GM19395 (cell line): Measurements from ENCODE around the gene TIGAR.
A peak's percentile ranks its signal among the peaks of the same experiment; 100 is the strongest.

Experiments
- ATAC-seq: cut with Tn5 transposase; IDR thresholded peaks from one replicate; pipeline ENCODE4 v1.9.1; 2021; ENCODE audit warnings: mild to moderate bottlenecking, moderate library complexity; ENCODE audit not compliant: unreplicated experiment

TIGAR gene

DNA sequence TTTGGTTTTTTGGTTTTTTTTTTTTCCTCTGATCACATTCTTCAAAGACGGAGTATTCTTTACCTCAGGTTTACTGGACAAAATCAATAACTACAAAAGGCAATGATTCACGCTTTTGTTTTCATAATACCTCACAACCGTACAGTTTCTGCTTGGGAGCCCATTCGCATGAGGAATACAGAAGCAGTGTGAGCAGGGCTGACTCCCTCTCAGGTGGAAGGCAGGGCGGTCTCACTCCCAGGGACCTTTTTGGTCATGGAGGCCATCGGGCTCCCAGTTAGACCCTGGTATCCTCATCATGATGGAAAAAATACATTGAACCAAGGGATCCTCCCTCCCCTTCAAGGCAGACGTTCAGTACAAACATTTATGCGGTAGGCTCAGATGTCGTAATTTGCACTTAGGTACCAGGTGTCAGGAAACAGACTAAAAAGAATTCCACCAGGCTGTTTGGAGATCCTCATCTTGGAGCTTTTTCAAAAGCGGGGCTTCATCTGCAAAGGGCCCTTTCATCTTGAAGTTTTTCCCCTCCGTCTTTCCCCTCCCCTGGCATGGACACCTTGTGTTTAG lies 19.0 kb upstream of the TIGAR start:
- ATAC-seq: no peak

DNA sequence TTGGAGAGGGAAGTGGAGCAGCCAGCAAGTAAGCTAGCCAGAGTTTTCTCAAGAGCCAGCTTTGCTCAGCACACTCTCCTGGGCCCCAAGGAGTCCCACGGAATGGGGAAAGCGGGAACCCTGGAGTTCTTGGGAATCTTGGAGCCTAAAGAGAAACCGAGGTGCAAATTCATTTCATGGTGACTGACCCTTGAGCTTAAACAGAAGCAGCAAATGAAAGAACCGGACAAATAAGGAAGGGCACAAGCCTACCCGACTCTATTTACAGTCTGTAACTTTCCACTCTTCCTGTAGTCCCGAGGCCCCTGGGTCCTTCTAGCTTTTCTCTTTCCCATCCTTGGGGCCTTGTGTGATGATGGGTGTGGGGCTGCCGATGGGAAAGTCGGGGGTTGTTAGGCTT lies 18.1 kb upstream of the TIGAR start:
- no peak for ATAC-seq

DNA sequence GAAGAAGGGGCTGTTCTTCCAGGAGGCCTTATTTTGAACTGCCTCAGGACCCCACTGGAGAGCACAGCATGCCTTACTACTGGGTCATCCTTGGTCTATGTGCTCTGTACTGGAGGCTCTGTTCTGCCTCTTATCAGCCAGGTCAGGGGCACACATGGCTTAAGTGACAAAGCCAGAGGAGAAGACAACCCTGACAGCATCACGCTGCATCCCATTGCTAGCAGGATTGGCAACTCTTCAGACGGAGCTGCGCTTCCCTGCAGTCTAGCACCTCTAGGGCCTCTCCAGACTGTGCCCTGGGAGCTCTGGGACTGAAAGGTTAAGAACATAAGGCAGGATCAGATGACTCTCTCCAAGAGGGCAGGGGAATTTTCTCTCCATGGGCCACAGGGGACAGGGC lies 17.3 kb upstream of the TIGAR start:
- no peak for ATAC-seq

DNA sequence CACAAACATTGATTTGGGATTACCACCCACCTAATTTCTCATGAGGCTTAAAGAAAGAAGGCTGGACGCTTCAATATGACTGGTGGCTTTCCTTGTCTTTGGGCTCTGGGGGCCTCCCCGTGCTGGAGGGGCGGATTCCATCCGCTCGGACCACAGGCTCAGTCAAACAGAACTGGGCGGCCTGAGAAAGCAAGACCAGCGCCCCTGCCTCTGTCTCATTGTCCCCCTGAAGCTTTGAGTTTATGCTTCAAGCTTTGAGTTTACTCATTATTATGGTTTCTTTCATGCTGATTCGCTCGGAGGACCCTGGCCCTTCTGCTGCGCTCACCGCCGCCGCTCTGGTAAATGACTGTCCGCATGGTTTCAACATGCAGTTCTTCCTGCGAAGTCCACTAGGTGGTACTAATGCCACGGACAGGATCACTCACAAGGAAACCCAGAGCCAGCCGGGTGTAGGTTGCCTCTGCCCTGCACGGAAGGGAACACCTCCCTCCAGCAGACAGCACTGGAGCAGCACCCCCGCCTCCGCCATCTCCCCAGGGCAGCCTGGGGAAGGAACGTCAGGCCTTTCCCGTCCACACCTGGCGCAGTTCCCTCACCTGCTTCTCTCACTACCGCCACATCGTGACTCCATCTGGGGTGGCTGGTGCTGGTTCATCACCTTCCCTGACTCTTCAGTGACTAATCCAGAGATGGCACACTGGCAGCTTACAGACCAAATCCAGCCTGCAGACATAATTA lies 13.2 kb upstream of the TIGAR start:
- ATAC-seq: no peak

DNA sequence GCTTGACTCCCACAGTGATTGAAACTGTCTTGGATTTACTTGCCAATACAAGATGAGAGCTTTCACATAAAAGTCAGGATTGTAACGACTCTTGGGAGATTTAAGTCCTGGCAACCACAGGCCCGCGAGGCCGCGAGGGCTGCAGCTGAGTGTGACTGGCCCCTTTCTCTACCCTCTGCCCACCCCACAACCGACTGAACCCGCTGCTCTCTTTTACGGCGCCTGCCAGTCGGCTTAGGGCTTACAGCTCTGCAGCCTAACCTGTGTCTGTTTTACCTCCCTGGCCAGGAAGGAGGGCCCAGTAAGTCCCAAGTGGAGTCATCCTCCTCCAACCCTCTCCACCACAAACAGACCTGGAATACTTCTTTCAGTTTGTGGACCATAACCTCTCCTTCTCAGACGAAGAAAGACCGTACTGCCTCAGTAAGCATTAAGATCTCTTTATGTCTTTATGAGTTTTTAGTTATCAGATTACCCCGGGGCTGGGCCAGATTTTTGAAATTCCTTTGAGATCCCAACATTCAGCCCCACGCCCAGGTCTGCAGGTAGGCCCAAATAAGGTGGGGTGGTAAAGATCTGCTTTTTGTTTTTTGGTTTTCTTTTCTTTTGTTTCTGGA lies 12.6 kb upstream of the TIGAR start:
- ATAC-seq: no peak

DNA sequence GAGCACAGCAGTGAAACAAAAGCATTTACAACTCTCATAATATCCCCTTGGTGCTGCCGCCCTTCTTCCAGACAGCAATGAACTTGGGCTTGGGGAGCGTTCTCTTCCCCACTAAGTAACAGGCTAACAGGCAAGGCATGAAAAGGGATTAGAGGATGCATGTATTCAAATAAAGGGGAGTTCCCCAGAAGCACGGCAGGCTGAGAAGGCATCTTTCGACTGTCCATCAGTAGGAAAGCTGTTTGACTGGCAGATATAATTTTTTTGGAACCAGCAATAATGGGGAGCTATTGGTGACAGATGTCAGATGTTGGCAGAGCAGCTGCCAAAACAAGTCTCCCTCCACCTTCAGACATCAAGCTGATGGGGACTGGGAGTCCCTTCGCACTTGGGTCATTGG lies 9.2 kb upstream of the TIGAR start:
- no peak for ATAC-seq

DNA sequence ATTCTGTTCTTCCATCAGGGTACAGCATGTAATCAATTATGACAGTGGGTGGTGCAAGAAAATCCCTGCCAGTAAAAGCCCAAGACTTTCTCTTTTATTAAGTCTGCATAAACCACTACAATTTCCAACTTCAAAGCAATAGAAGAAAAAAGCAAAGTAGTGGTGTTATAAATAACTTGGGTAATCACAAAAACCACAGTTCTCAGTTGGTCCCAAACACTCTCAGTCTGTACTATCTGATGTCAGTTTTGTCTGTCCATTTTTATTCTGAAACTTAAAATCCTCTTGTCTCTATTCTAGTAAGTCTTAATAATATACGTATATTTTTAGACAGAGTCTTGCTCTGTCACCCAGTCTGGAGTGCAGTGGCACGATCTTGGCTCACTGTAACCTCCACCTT lies 8.8 kb upstream of the TIGAR start:
- ATAC-seq: no peak

DNA sequence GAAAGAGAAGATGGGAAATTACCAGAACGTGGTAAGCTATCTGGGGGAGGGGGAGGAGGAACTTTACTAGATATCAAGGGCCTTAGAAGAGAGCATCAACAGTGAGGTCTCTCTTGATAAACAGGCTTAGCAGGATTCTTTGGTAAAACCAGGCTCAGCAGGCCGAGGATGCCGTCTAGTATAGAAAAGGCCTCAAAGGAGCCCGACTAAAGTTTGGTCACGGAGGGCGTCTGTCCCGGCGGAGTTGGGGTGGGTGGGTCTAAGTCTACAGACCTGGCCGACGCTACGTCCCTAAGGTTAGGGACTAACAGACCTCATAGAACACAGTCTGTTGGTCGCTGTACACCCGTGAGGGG lies 538 bp upstream of the TIGAR start:
- ATAC-seq: peak; percentile 57

DNA sequence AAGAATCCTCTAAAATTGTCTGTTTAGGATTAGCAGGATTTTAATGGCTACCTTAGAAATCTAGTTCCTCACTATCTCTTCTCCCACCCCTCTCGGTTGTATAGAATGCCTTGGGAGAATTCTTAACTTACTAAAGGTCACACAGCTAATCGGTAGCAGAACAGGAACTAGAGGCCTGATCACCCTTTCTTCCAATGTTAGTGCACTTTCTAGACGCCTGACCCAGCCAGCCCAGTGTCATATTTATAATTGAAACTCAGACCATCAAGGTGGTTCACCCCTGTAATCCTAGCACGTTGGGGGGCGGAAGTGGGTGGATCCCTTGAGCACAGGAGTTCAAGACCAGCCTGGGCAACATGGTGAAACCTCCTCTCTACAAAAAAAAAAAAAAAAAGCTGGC lies 1.7 kb downstream of the TIGAR start:
- no peak for ATAC-seq

DNA sequence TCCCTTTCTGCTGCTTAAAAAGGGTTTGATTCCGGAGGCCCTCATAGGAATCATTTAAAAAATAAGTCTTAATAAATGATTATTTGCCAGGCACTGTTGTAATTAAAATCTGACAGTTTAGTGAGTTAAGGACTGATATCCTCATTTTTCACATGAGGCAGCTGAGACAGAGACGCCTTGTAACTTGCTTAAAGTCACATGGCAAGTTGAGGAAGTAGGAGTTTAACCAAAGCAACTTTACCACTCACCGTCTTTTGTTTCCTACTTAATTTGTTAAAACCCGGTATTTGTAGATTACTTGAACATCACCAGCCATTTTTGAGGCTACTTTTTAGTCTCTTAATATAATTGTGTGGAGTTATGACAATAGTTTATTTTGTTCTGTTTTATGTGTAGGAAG lies 2.4 kb downstream of the TIGAR start:
- no peak for ATAC-seq

DNA sequence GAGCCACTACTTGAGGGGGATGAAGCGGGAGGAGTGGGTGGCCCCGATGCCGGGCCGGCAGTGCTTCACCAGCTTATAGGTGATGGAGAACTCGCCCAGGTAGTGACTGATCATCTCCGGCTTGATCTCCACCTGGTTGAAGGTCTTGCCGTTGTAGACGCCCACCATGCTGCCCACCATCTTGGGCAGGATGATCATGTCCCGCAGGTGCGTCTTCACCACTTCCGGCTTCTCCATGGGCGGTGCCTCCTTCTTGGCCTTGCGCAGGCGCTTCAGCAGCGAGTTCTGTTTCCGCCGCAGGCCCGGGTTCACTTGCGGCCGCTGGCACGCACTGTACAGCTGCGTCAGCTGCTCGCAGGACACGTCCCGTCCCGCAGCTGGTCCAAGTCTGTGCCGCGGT lies 3.4 kb downstream of the TIGAR start:
- no peak for ATAC-seq

DNA sequence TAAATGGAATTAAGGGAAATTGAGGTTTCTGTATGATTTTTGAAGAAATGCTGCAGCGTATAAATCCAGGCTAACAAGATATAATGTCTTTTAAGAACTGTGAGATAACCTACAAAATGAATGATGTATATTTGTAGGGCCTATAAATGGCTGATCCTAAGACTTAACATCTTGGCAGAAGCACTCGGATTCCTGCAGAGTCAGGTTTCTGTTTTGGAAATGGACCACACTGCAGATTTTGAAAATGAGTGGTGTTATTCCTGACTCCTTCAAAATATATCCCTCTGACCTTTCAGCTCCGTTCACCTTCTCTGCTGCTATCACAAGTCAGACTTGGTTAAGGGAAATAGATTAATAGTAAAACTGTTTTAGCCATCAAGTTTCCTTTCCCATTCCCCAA lies 5.0 kb downstream of the TIGAR start:
- ATAC-seq: no peak

DNA sequence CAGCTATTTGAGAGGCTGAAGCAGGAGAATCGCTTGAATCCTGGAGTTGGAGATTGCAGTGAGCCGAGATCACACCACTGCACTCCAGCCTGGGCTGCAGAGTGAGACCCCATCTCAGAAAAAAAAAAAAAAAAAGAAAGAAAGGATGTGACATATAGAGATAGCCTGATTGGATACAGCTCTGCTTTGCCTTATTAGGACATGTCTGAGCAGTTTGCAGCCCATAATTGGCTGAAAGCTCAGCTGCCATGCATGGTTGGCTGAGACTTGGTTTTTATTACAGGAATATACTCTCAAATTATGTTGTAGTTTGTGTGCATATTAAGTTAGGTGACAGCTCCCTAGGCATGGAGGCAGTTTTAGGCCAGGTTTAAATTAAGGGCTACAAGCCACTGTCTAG lies 6.3 kb downstream of the TIGAR start:
- ATAC-seq: no peak

DNA sequence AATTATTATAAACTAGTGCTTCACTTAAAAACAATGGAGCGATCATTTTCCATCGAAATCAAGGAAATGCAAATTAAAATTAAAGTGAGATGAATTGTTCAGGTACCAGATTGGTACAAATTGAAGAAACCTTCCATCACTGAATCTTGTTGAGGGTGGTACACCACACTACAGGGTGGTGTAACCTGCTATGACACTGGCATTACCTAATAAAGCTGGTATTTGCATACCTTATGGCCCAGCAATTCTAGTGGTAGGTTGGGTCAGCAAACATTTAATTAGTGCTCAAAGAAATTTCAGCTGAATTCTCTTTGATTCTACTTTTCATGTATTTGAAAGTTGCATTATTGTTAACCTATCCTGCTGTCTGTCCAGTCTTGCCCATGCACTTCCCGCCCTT lies 9.2 kb downstream of the TIGAR start:
- ATAC-seq: no peak

DNA sequence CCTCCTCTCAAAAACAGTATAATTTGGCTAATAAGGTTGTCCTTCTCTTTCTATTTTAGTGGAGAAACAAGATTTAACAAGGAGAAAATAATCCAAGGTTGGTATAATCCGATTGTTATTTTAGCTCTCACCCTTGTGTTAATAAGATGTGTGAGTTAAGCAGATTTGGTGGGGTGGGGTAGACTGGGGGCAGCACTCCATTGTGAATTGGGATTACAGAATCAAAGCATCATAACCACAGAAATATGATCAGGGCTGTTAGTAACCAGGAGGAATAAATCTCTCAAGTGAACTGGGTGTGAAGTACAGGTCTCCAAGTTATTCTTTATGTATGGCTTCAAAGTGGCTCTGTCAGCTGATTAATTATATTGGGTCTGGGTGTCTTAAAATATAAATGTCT lies 10.2 kb downstream of the TIGAR start:
- no peak for ATAC-seq

DNA sequence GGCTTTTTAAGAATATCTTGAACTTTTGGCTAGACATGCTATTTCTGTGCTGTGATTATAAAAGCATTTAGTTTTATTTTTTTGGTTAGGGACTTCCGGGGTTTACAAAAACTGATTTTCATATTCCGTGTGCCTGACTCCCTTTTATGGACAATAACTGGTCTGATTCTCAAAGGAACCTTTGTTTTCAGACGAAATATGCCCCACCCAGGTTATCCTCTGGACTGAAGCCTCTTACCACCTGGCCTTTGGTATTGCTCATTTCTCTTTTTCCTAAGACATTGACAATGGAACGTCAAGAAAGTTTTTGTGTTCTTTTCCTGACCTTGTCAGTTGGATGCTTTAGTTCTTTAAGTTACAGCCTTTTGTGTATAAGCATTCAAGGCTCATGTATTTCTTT lies 10.8 kb downstream of the TIGAR start:
- no peak for ATAC-seq

DNA sequence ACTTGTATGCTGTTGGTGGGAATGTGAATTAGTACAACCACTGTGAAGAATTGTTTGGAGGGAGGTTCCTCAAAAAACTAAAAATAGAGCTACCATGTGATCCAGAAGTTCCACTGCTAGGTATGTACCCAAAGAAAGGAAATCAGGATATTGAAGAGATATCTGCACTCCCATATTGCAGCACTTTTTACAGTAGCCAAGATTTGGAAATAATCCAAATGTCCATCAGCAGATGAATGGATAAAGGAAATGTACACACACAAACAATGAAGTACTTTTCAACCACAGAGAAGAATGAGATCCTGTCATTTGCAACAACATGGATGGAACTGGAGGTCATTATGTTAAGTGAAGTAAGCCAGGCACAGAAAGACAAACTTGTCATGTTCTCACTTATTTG lies 25.9 kb downstream of the TIGAR start:
- no peak for ATAC-seq

DNA sequence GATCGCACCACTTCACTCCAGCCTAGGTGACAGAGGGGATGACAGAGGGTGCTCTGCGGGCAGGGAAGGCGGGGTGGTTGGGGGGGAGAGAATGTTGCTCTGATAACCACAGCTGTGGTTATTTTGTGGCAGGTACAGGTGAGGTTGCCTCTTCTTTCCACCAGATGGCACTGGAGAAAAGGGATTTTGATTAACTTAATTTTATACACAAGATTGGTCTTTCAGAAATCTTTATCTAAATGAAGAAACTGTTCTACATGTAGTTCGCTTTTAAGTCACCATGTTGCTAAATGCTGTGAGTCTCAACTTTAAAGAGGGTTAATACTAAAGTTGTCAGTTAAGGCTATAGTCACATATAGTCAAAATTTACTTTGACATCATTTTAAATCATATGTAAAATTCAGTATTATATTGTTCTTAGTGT lies 32.8 kb downstream of the TIGAR start:
- ATAC-seq: no peak

DNA sequence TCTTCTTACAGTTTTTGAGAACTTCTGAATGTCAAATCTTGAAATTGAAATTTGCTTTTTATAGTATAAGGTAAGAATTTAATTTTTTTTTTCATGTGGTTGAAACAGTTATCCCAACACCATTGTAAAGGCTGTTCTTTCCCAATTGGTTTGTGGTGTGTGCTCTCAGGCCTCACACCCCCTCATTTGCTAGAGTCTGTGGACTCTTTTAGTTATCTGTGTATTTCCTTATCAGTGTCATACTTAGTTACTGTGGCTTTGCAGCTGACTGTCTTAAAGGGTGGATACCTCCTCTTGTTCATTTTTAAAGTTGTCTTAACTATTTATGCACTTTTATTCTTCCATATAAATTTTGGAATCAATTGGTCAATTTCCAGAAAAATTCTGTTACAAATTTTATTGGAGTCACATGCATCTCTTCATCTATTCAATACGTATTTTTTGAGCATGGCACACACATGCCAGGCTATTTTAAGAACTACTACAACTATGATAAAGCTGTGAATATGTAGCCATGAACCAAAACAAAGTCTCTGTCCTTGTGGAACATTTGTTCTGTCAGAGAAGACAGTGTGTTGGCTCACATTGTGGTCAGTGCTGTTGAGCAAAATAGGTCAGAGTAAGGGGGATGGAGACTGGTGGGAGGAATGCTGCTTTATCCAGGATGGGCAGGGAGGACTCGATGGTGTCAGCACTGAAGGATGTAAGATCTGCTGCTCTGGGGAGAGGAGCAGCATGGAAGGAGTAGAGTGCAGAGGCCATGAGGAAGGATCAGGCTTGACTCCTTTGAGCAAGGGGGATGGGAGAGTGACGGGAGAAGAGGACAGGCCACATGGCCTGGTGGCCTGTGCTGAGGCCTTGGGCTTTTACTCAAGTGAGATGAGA lies 34.4 kb downstream of the TIGAR start:
- ATAC-seq: no peak

DNA sequence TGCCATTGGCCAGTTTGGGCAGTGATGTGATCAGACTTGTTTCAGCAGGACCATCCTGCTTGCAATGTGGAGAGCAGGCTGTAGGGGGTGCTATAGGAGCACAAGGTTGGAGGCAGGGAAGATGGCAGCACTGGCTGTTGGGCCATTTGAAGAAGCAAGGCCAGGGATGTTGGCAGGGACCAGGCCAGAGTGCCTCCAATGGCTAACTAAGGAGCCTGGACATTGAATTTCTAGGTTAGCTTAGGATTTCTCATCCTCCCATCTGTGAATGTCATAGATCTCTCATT lies 35.0 kb downstream of the TIGAR start:
- no peak for ATAC-seq

DNA sequence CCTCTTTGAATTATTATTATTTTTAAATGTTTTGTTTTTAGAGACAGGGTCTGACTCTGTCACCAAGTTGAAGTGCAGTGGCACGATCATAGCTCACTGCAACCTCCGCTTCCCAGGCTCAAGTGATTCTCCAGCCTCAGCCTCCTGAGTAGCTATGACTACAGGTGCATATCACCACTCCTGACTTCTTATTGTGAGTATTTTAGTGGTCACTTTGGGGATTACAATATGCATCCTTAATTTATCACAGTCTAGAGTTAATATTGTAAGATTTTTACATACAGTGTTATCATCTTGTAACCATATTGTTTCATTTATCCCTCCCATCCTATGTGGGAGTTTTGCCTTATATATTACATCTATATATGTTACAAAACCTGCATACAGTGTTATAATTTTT lies 45.1 kb downstream of the TIGAR start:
- ATAC-seq: no peak

DNA sequence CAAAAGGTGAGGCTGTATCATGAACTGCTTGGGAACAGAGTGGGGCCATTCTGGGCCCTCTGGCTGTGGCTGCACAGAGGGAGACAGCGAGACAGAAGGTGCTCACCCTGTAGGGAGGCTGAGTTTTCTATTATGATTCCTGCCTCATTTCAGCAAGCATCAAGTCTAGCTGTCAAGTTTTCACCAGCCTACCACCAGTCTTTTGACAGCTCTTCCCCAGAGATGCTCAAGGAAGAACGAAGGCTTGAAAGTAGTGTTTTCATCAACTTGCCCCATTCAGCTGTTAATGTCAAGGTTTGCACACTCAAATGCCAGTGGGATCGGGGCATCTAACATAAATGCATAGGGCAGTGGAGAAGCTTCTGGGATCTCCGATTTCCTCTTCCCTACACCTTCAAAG lies 48.5 kb downstream of the TIGAR start:
- no peak for ATAC-seq
